Ovary (tissue), 9 donors: ENCODE data around the gene TBX20. TPM values are rescaled to one million over a fixed set of nuclear protein-coding genes. Genes with fewer than 3 reads are reported as not detected.
"Not testable (repeated sequence)": the region's sequence is repeated elsewhere in the genome, so short reads cannot be mapped to it uniquely, and the experiment has no call there.

ENCODE experiments used
- DNase-seq, 5 donors: peaks; one replicate each; pipeline ENCODE4 v3.0.0-alpha.2; 2019 to 2020
- H3K27ac ChIP-seq, 2 donors: fragments of 200-600 bp; one replicate each; pipeline versions ENCODE4 v1.5.1 to v1.8.0; 2019 to 2022
- H3K27me3 ChIP-seq: fragments of 200-600 bp; one replicate; pipeline ENCODE4 v1.8.0; 2022
- H3K36me3 ChIP-seq: fragments of 200-600 bp; sonication (generic); one replicate; pipeline ENCODE4 v1.5.1; 2019
- H3K4me1 ChIP-seq: one replicate; pipeline ENCODE4 v1.8.1; 2013; ENCODE audit warnings: mild to moderate bottlenecking, moderate library complexity; ENCODE audit not compliant: insufficient read depth
- H3K4me3 ChIP-seq: fragments of 200-600 bp; sonication (generic); one replicate; pipeline ENCODE4 v1.5.1; 2017
- H3K9me3 ChIP-seq, 2 donors: fragments of 200-600 bp in 1 of 2; sonication (generic) in 1 of 2; one replicate each; pipeline versions ENCODE4 v1.5.1 to v1.8.1; 2013 to 2019; ENCODE audit warnings: mild to moderate bottlenecking in 1 of 2, moderate library complexity in 1 of 2
- EP300 ChIP-seq: sonication (generic); formaldehyde crosslinking; IDR thresholded peaks from one replicate; pipeline ENCODE4 v1.6.1; 2017; ENCODE audit warnings: antibody characterized with exemption
- POLR2A ChIP-seq: fragments of 450-650 bp; IDR thresholded peaks from one replicate; pipeline ENCODE4 v1.6.1; 2017; ENCODE audit warnings: antibody characterized with exemption, mild to moderate bottlenecking, moderate library complexity
- WGBS, 3 donors: extraction: QIAGEN DNeasy Blood & Tissue Kit in 1 of 3; methylation state at CpG; one replicate each; pipeline versions ENCODE4 v1.1.5 to v1.1.7; 2013 to 2017; 5-methylcytosine and 5-hydroxymethylcytosine counted together
- intact Hi-C, 4 donors: fragments of 100-400 bp; cut with DNase I; formaldehyde crosslinking; loops; one replicate each; pipeline versions ENCODE4 v1.11.0 to v1.15.1; 2022 to 2023
- polyA plus RNA-seq, 2 donors: library from polyadenylated mRNA; stranded (reverse); fragments of 200-250 nt in 1 of 2; fragments of 350-450 nt in 1 of 2; fragmentation: Illumina TruSeq in 1 of 2; extraction: RNeasy Lipid Tissue Mini Kit (QIAGEN cat#74804) in 1 of 2; gene quantifications; one replicate each; pipeline ENCODE4 v1.2.3, GENCODE V29; 2013 to 2014
- total RNA-seq, 7 donors: library from RNA; depleted of rRNA in 2 of 7; stranded (reverse); fragments of >200 nt in 2 of 7; fragmentation: NEBNext Ultra II Directional in 3 of 7; extraction: Animal tissue kit (Norgen Biotek cat#: 25700) in 3 of 7; gene quantifications; one replicate each; pipeline versions ENCODE4 v1.1.0 to v1.2.4, GENCODE V29; 2016 to 2023
- TF ChIP-seq, protein P1 (sequence below), 3 donors: fragments of 450-650 bp in 2 of 3; fragments of 200-600 bp in 1 of 3; IDR thresholded peaks; one replicate each; pipeline versions ENCODE4 v1.5.1 to v1.8.0; 2016 to 2022; ENCODE audit warnings: antibody characterized with exemption in 3 of 3, mild to moderate bottlenecking in 1 of 3
- donor health status: DM: no; HTN: no; CAD: no; lungs with moderate emphysema.
- donor health status: DM: no; HTN: no; CAD: no.
- donor health status: Bipolar disorder and iron deficiency.
- donor health status: DM: yes; HTN: yes; CAD: no.
- donor health status: DM: no; HTN: no; CAD: no.
- donor health status: DM: yes; HTN: yes; CAD: no.

The TBX20 gene
- total and polyA plus RNA-seq, 9 donors, result 0.23 TPM; not detected in 8

DNA sequence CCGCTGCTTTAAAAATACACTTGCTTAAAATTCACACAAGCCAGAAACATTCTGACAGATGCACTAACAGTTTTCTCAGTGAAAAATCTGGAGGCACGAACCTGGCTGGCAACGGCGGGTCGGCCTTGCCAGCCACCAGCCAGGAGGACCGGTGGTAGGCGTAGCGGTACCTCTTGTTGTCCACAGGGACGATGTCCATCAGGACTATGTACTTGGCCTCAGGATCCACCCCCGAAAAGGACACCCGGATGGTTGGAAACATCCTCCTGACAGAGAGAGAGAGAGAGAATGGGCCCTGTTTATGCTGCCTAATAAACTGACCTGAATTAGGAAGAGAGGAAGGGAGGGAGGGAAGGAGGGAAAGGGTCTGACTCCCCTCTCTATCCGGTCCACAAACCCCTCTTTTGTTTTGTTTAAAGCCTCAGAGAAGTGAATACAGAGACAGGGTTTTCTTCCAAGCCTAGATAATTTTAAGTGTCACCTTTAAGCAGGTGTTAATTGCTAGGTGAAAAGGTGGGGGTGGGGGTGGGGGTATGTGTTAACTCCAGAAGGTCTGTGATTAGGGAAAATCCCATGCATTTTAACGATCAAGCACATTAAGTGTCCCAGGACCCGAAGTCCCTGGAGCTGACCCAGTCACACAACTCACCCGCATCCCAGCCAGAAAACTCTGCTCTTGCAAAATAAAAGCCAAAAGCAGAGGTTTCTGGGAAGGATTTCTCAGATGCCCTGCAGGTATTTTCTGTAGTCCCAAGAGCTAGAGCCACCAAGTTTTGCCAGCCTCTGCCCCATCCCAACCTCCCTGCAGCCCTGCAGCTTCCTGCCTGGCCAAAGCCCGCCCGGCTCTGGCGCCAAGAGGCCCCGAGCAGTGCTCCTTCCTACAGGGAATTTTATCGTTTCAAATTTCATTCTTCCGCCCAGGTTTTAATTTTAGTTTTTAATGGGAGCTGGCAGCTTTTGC, 5.0 kb downstream of the TBX20 start:
- DNase-seq, result no peak
- intact Hi-C loops, result no loop called here
- no peaks in the 10 kb centered on the region for H3K27me3 ChIP-seq
- peaks cover 0 to 3% of the 10 kb centered on the region in 2 donors for H3K9me3 ChIP-seq
- H3K27ac ChIP-seq, result no peak overlapping the region
- no peak overlapping the region for H3K4me3 ChIP-seq
- TF ChIP-seq POLR2A (no peak), EP300 (no peak)
- TF ChIP-seq, protein P1, sequence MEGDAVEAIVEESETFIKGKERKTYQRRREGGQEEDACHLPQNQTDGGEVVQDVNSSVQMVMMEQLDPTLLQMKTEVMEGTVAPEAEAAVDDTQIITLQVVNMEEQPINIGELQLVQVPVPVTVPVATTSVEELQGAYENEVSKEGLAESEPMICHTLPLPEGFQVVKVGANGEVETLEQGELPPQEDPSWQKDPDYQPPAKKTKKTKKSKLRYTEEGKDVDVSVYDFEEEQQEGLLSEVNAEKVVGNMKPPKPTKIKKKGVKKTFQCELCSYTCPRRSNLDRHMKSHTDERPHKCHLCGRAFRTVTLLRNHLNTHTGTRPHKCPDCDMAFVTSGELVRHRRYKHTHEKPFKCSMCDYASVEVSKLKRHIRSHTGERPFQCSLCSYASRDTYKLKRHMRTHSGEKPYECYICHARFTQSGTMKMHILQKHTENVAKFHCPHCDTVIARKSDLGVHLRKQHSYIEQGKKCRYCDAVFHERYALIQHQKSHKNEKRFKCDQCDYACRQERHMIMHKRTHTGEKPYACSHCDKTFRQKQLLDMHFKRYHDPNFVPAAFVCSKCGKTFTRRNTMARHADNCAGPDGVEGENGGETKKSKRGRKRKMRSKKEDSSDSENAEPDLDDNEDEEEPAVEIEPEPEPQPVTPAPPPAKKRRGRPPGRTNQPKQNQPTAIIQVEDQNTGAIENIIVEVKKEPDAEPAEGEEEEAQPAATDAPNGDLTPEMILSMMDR (IDR thresholded peaks at IDR 0.05), result no peak
- no peaks in the 10 kb centered on the region for H3K36me3 ChIP-seq
- peaks cover 2% of the 10 kb centered on the region for H3K4me1 ChIP-seq
- 10 to 14% (median 11%) methylated on average over 21 of the region's 21 CpGs for WGBS, 3 donors

DNA sequence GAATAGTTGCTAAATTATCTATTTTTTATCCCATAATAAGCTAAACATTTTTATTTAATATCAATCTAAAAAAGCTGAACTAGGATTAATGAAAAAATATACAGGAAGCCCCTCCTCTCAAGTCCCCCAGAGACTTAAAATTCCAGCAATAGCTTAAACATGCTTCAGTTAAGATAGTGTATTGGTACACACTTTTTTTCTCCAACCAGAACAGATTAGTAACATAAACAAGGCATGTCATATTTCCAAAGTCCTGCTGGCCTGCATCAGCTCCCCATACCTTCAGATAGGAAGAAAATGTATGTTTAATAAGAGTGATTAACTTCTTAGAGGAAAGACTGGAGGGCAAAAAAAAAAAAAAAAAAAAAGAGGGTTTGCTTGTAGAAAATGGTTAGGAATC, 7.1 kb downstream of the TBX20 start:
- TF ChIP-seq POLR2A, result no peak
- TF ChIP-seq EP300, result no peak
- TF ChIP-seq, protein P1 (IDR thresholded peaks at IDR 0.05), result no peak
- intact Hi-C loops, result no loop called here
- no peaks in the 10 kb centered on the region for H3K27me3 ChIP-seq
- H3K9me3 ChIP-seq, result peaks cover 0 to 3% of the 10 kb centered on the region in 2 donors
- no peak overlapping the region for H3K27ac ChIP-seq
- DNase-seq, result no peak
- H3K4me3 ChIP-seq, result no peak overlapping the region
- H3K36me3 ChIP-seq, result no peaks in the 10 kb centered on the region
- H3K4me1 ChIP-seq, result no peaks in the 10 kb centered on the region

DNA sequence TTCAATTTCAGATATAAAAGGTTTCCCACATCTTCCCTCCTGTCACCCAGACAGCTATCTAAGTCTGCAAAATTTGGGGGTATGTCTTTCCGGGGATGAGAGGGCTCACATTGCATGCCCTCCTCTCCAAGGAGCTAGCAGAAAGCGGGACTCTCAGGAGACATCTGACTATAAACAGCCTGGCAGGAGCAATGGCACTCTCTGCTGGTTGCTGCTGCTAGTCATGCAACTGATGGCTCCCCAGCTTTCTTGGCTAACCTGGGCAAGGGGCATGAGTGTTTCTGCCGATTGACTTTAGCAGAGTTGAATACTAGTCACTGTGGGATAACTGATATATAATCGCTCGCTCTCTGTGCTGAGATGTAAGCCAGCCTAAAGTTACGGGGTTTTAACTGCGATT, 12.0 kb downstream of the TBX20 start:
- H3K36me3 ChIP-seq, result no peaks in the 10 kb centered on the region
- DNase-seq, result no peak
- no peaks in the 10 kb centered on the region for H3K9me3 ChIP-seq
- H3K27me3 ChIP-seq, result no peaks in the 10 kb centered on the region
- 60 to 82% (median 74%) methylated on average over 7 of the region's 7 CpGs for WGBS, 3 donors
- no peak overlapping the region for H3K4me3 ChIP-seq
- no peaks in the 10 kb centered on the region for H3K4me1 ChIP-seq
- TF ChIP-seq EP300 (no peak), POLR2A (no peak)
- TF ChIP-seq, protein P1 (IDR thresholded peaks at IDR 0.05), result no peak
- H3K27ac ChIP-seq, result no peak overlapping the region
- intact Hi-C loops, result no loop called here

DNA sequence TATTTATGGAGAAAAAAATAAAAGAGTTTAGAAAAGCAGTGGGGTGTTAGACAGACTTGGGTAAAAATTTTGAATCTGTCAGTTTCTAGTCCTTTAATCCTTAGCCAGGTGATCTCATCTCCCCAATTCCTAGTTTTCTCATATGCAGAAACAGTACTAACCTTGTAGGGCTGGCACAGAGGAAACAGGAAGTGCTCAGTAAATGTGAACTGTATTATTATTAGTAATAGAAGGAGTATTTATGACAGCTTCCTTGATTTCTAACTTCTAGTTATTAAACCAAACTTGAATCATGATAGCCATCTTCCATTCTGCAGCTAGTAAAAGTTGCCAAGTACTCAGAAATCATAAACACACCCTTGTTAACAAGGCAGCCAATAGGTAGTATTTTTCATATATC, 12.5 kb downstream of the TBX20 start:
- no peaks in the 10 kb centered on the region for H3K36me3 ChIP-seq
- DNase-seq, result no peak
- H3K4me1 ChIP-seq, result no peaks in the 10 kb centered on the region
- H3K4me3 ChIP-seq, result no peak overlapping the region
- no peaks in the 10 kb centered on the region for H3K27me3 ChIP-seq
- TF ChIP-seq, protein P1 (IDR thresholded peaks at IDR 0.05), result no peak
- TF ChIP-seq POLR2A (no peak), EP300 (no peak)
- no peak overlapping the region for H3K27ac ChIP-seq
- no peaks in the 10 kb centered on the region for H3K9me3 ChIP-seq
- intact Hi-C loops, result no loop called here

DNA sequence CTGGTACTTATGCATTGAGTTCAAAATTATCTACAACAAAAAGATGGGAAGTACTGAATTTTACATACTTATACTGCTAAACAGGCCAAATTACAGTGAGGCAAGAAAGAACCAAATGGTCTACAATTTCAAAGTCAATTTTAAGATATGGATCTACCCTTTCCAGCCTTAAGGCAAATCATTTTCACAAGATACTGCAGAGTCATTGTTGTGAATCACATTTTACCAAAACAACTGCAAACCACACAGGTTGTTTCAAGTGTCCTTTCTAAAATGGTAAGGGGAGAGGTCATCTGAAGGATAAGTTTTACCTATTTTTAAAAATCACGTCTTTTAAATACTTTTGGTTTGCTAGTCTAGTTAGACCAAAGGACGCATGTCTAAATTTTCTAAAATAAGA, 12.9 kb downstream of the TBX20 start:
- H3K27me3 ChIP-seq, H3K27ac ChIP-seq, DNase-seq, H3K36me3 ChIP-seq, H3K9me3 ChIP-seq, intact Hi-C loops, H3K4me1 ChIP-seq, H3K4me3 ChIP-seq: not testable (repeated sequence)
- 45 to 95% (median 69%) methylated on average over 2 of the region's 2 CpGs for WGBS, 3 donors

DNA sequence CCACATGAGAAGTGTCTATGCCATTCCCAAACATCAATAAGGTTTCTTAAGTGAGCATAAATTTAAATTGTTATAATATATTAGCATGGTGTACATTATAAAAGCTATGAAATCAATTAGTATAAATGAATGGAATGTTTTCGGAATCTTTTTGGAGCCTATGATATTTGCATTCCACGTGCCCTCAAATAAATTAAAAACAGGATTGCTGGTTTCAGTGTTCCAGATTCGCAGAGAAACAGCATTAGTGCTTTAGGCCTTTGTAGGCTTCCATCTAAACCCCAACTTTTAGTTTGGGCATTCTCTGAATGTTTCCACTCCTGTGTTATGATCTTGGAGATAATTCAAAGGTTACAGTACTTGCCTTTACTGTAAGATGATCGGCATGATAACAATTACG, 15.4 kb downstream of the TBX20 start:
- DNase-seq, H3K4me1 ChIP-seq, H3K36me3 ChIP-seq, H3K4me3 ChIP-seq, H3K9me3 ChIP-seq, H3K27ac ChIP-seq, H3K27me3 ChIP-seq, intact Hi-C loops: not testable (repeated sequence)
- WGBS, 3 donors, result 69 to 89% (median 84%) methylated on average over 5 of the region's 5 CpGs
